K562 (cell line): Measurements from ENCODE around the gene GIMAP8. TPM values are rescaled to one million over a fixed set of nuclear protein-coding genes. Genes with fewer than 3 reads are reported as not detected.
A peak's percentile ranks its signal among the peaks of the same experiment; 100 is the strongest.

Experiments
- HNRNPL ChIP-seq: fragments of 200-400 bp; formaldehyde crosslinking; IDR thresholded peaks from 2 replicates; pipeline ENCODE4 v1.6.1; 2017; ENCODE audit warnings: low read depth, mild to moderate bottlenecking, low read length
- KAT2B ChIP-seq: IDR thresholded peaks from one replicate; pipeline ENCODE4 v1.6.1; 2012; ENCODE audit warnings: low read depth, mild to moderate bottlenecking, control low read depth, inconsistent platforms, low read length, moderate library complexity
- KLF10 ChIP-seq: fragments of 250-450 bp; sonication (Bioruptor Pico); IDR thresholded peaks from 2 replicates; pipeline ENCODE4 v1.6.1; 2021; ENCODE audit warnings: matching md5 sums
- REST ChIP-seq, 2 experiments: fragments of 450-650 bp; formaldehyde crosslinking in 1 of 2; IDR thresholded peaks; 2 replicates each; pipeline versions ENCODE4 v1.4.0 to v1.6.1; 2014 to 2020; ENCODE audit warnings: mild to moderate bottlenecking in 2 of 2, borderline replicate concordance in 1 of 2, low read depth in 1 of 2
- ZNF449 ChIP-seq: fragments of 250-450 bp; sonication (Bioruptor Pico); IDR thresholded peaks from 2 replicates; pipeline ENCODE4 v1.8.0; 2022; ENCODE audit warnings: moderate library complexity, mild to moderate bottlenecking, inconsistent platforms
- ZNF780A ChIP-seq: fragments of 250-450 bp; sonication (Bioruptor Pico); IDR thresholded peaks from 2 replicates; pipeline ENCODE4 v1.5.0; 2021; ENCODE audit warnings: mild to moderate bottlenecking
- polyA plus RNA-seq, 8 experiments: library from polyadenylated mRNA; depleted of rRNA in 4 of 8; stranded (reverse) in 5 of 8; unstranded in 3 of 8; fragments of >200 nt; fragmentation: Nextera tagmentation in 2 of 8; fragmentation: Illumina TruSeq in 1 of 8; extraction: Ambion mirVana in 2 of 8; extraction: Trizol in 1 of 8; gene quantifications; 2 replicates each; pipeline versions ENCODE4 v1.2.1 to v1.2.3, GENCODE V29; 2011 to 2014; ENCODE audit warnings: inconsistent platforms in 1 of 8, missing spikeins in 1 of 8
- total RNA-seq, 7 experiments: library from RNA; depleted of rRNA in 6 of 7; stranded (reverse); fragments of >200 nt in 6 of 7; fragmentation: Illumina TruSeq in 2 of 7; extraction: Trizol in 2 of 7; gene quantifications; 2 replicates each; pipeline versions ENCODE4 v1.2.1 to v1.2.3, GENCODE V29; 2011 to 2021; ENCODE audit warnings: low replicate concordance in 1 of 7
- TF ChIP-seq, protein P1 (sequence below): fragments of 450-650 bp; conservative IDR thresholded peaks from 2 replicates; pipeline ENCODE4 v1.6.1; 2016; ENCODE audit warnings: missing genetic modification characterization, low read depth, mild to moderate bottlenecking, missing compliant biosample characterization, moderate library complexity
- TF ChIP-seq, protein P2 (sequence below): fragments of 250-450 bp; sonication (Bioruptor Pico); IDR thresholded peaks from 2 replicates; pipeline ENCODE4 v1.4.0; 2020; ENCODE audit warnings: mild to moderate bottlenecking
- TF ChIP-seq, protein P3 (sequence below), 2 experiments: fragments of 200-800 bp in 1 of 2; sonication (Bioruptor generic) in 1 of 2; sonication (generic) in 1 of 2; formaldehyde crosslinking in 1 of 2; IDR thresholded peaks in 1 of 2; conservative IDR thresholded peaks in 1 of 2; 2 replicates each; pipeline versions ENCODE4 v1.5.0 to v1.6.1; 2016 to 2020; ENCODE audit warnings: missing compliant biosample characterization in 1 of 2, missing genetic modification characterization in 1 of 2, missing genetic modification reagents in 1 of 2

The GIMAP8 gene
- total and polyA plus RNA-seq, 9 of the 15 experiments (the other 6 are each of a cell fraction or from before 2014, with no cell fraction given): not detected

DNA sequence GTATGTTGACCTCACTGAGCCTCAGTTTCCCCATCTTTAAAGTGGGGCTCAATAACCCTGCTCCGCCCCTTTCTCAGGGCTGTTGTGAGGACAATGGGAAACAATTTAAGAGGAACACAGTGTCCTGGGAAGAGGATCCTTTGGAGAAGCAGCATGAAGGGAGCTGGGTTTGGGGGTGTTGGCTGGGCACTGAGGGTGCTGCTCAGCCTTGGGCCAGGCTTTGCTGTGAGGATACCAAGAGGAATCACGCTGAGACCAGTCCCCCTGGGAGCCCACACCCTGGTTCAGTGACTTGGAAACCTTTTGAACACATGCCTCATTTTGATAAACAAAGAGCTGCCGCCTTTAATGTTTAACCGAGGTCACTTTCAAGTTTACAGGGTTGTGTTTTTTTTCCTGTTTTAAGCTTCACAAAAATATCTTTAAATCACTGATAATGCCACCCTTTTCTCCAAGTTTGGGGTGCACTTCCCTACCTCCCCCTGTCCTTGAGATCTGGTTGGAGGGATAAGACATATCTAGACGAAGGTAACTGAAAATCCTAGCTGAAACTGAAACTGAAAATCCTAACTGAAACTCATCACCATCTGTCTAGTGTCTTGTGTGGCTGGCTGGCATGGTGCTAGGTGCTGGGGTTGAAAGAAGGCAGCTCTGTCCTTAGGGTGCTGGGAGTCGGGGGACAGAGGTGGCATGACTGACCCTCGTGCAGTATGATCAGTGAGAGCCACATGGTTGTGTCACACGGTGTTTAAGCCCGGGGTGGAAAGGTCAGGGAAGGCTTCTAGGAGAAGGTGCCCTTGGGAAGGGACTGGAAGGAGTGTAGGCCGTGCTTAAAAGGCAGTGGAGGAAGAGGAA is 43.6 kb upstream of the GIMAP8 start (continued):
- TF ChIP-seq REST (IDR thresholded peaks at IDR 0.05; ENCODE audit: borderline replicate concordance) (no peak), REST (CRISPR knock-in tag; IDR thresholded peaks at IDR 0.05; ENCODE audit: low read depth) (no peak; the same call in 1 of the 2 replicates), KLF10 (no peak), KAT2B (no peak), ZNF449 (CRISPR knock-in tag) (0 out of 2 replicates have a peak, but pooled peaks have one; percentile 12), ZNF780A (no peak), HNRNPL (no peak)
- TF ChIP-seq, protein P1, sequence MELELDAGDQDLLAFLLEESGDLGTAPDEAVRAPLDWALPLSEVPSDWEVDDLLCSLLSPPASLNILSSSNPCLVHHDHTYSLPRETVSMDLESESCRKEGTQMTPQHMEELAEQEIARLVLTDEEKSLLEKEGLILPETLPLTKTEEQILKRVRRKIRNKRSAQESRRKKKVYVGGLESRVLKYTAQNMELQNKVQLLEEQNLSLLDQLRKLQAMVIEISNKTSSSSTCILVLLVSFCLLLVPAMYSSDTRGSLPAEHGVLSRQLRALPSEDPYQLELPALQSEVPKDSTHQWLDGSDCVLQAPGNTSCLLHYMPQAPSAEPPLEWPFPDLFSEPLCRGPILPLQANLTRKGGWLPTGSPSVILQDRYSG (tag): peak; percentile 56; the same call in 1 of the 2 replicates
- TF ChIP-seq, protein P2, sequence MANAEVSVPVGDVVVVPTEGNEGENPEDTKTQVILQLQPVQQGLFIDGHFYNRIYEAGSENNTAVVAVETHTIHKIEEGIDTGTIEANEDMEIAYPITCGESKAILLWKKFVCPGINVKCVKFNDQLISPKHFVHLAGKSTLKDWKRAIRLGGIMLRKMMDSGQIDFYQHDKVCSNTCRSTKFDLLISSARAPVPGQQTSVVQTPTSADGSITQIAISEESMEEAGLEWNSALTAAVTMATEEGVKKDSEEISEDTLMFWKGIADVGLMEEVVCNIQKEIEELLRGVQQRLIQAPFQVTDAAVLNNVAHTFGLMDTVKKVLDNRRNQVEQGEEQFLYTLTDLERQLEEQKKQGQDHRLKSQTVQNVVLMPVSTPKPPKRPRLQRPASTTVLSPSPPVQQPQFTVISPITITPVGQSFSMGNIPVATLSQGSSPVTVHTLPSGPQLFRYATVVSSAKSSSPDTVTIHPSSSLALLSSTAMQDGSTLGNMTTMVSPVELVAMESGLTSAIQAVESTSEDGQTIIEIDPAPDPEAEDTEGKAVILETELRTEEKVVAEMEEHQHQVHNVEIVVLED: no peak
- TF ChIP-seq, protein P3, sequence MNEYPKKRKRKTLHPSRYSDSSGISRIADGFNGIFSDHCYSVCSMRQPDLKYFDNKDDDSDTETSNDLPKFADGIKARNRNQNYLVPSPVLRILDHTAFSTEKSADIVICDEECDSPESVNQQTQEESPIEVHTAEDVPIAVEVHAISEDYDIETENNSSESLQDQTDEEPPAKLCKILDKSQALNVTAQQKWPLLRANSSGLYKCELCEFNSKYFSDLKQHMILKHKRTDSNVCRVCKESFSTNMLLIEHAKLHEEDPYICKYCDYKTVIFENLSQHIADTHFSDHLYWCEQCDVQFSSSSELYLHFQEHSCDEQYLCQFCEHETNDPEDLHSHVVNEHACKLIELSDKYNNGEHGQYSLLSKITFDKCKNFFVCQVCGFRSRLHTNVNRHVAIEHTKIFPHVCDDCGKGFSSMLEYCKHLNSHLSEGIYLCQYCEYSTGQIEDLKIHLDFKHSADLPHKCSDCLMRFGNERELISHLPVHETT (CRISPR knock-in tag; conservative IDR thresholded peaks at IDR 0.05 in 1 of 2, IDR thresholded peaks at IDR 0.05 in 1 of 2): peak in 1 of 2 experiments; percentile 71; a peak in 1 of 4 replicates
